Ramos (cell line): ENCODE data around the gene EPYC.

Experiments used
- in situ Hi-C: fragments of 300-500 bp; cut with MboI; formaldehyde crosslinking; loops from one replicate; pipeline ENCODE4 v1.14.3; 2022; ENCODE audit warnings: low sequenced_read_pairs; ENCODE audit not compliant: unreplicated experiment

Gene EPYC

GRCh38 chr12:90922145-90922627, 82.6 kb downstream of the EPYC start:
- in situ Hi-C loops, result no loop called here

DNA sequence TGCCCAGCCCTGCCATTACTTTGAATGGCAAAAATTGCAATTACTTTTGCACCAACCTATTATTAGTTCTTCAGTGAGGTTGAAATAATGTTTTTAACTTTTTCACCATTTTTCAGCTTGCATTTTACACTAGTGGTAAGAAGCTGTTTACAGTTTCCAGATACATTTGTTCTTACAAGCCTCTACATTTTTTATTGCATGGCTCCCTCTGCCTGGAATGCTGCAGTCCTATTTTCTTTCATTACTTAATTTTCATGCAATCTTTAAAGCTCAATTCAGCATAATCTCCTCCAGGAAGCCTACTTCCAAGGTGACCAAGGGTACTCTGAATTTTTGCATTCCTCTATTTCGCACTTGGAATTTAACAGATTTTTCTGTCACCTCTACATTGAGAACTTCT, 83.2 kb downstream of the EPYC start:
- in situ Hi-C loops, result no loop called here

- in situ Hi-C loops, result no loop called here
These were observed 84.5 kb downstream of the EPYC start for GRCh38 chr12:90920222-90920621.

DNA sequence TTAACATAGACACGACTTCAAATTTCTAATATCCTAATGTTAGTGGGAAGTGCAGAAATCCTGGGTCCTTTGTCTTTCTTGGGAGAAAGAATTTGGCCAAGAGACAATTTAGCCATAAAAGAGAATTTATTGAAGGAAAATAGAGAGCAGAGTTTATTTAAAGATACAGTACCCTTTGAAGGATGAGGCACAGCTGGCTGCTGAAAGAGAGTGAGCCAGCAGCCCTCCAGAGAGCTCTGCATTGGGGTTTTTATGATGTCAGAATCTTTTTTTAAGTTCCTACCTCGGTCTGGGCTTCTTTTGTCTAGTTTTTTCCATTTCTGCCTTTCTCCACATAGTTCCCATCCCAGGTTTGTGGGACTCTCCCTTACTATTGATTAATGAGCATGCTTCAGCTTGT, 87.3 kb downstream of the EPYC start:
- in situ Hi-C loops, result no loop called here

DNA sequence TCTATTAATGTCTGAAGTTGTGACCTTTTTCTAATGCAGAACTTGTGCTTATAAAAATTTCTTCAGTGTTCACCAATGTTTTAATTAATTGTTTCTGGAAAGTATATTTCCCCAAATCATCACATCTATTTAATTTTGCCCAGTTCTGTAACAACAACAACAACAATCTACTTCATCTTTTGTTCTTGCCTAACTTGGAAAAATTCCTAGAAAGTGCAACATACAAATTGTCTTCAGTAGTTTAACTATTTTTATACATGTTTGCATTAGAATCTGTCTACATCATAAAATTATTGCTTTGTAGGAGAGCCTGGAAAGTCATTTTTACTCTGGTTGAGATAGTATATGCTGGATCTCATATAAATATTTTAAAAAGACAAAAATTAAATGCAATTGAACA, 88.3 kb downstream of the EPYC start:
- in situ Hi-C loops, result no loop called here

- in situ Hi-C loops, result no loop called here
These were observed 89.4 kb downstream of the EPYC start for GRCh38 chr12:90915353-90915752.
